Spinal cord (tissue), 10 donors: ENCODE results near the gene FUNDC2. TPM values are rescaled to one million over a fixed set of nuclear protein-coding genes. Genes with fewer than 3 reads are reported as not detected.

ENCODE experiments used
- DNase-seq, 6 donors: peaks; one replicate each; pipeline versions ENCODE4 v3.0.0 to v3.0.0-alpha.2; 2013 to 2015; ENCODE audit warnings: low spot score in 6 of 6, low read depth in 4 of 6
- H3K27ac ChIP-seq: one replicate; pipeline ENCODE4 v1.5.1; 2013; ENCODE audit warnings: low read depth, low read length, control low read depth
- H3K27me3 ChIP-seq: one replicate; pipeline ENCODE4 v1.6.1; 2013; ENCODE audit warnings: low read length; ENCODE audit not compliant: control insufficient read depth, insufficient read depth
- H3K36me3 ChIP-seq: one replicate; pipeline ENCODE4 v1.6.1; 2013; ENCODE audit warnings: low read length; ENCODE audit not compliant: control insufficient read depth, insufficient read depth
- H3K4me1 ChIP-seq: one replicate; pipeline ENCODE4 v1.6.1; 2013; ENCODE audit warnings: low read length; ENCODE audit not compliant: control insufficient read depth, insufficient read depth
- H3K4me3 ChIP-seq: one replicate; pipeline ENCODE4 v1.5.1; 2013; ENCODE audit warnings: low read depth, low read length, control low read depth
- H3K9me3 ChIP-seq: one replicate; pipeline ENCODE4 v1.6.1; 2013; ENCODE audit warnings: low read length; ENCODE audit not compliant: control insufficient read depth, insufficient read depth
- WGBS: methylation state at CpG from one replicate; pipeline ENCODE4 v1.1.5; 2013; ENCODE audit warnings: missing lambda C conversion rate; ENCODE audit not compliant: insufficient coverage; 5-methylcytosine and 5-hydroxymethylcytosine counted together
- polyA plus RNA-seq, 2 donors: library from polyadenylated mRNA; unstranded; fragments of 120-200 nt; gene quantifications; one replicate each; pipeline ENCODE4 v1.2.1, GENCODE V29; 2013; ENCODE audit not compliant: insufficient read length in 2 of 2
- total RNA-seq, 2 donors: library from RNA; depleted of rRNA in 1 of 2; stranded (reverse); fragments of 120-200 nt in 1 of 2; fragments of >200 nt in 1 of 2; gene quantifications; one replicate each; pipeline versions ENCODE4 v1.2.3 to v1.2.4, GENCODE V29; 2013 to 2014
- donor health status: healthy.

FUNDC2 gene
- total and polyA plus RNA-seq, 4 donors, result 44.7 to 130 (median 113) TPM

DNA sequence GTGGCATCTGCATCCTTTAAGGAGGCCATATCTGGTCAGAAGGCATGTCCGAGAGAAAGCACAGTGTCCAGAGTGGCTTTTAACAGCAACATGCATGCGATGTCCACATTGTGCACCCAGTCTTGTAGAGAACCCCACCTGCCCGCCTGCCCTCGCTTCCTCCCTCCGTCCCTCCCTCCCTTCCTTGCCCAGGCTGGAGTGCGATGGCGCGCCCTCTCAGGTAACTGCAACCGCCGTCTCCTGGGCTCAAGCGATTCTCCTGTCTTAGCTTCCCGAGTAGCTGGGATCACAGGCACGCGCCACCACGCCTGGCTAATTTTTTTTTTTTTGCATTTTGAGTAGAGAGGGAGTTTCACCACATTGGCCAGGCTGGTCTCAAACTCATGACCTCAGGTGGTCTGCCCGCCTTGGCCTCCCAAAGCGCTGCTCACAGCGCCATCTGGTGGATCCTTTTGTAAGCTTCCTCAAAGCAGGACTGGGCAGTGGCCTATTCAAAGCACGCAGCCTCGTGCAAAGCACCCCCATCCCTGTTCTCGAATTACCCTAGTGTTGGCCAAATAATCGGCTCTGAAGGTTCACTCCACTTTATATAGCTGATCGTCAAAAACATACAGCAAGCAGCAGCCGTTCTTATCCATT, 59.7 kb downstream of the FUNDC2 start:
- H3K4me1 ChIP-seq, result no peaks in the 10 kb centered on the region
- H3K36me3 ChIP-seq, result peaks cover 12% of the 10 kb centered on the region
- DNase-seq, result peak in 1 of 6 donors; percentile 2
- 72% methylated on average over 22 of the region's 24 CpGs for WGBS
- no peak overlapping the region for H3K27ac ChIP-seq
- no peaks in the 10 kb centered on the region for H3K9me3 ChIP-seq
- H3K4me3 ChIP-seq, result no peak overlapping the region
- no peaks in the 10 kb centered on the region for H3K27me3 ChIP-seq

DNA sequence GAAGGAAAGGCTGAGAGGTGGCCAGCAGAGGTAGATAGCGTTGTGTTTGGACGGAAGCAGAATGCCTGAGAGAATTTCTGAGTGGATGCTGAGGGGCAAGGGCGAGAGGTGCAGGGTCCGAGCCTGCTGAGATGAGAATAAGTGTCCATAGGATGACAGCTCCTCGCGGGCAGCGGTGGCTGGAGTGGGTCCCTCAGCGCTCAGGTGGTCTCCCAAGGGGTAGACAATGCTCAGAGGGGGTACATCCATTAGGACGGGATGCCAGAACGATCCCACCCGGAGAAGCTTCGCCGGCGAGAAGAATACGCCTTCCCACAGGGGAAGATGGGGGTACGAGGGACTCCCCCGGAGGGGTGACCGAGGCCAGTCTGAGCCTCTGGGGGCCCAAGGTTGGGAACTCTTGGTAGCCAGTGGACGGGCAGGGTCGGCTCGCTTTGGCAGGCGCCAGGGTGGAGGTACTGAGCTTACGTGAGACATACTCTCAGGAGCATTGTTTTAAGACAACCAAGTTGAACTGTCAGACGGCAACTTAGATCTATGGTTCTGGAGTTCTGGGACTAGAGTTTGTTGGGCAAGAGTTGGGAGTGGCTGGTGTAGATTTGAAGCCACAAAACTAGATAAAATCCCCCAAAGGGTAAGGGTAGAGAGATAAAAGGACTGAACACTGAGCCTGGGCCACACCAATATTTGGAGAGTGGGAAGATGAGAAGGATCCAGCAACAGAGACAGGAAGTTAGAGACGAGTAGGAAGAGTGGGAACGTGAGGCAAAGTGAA, 60.5 kb downstream of the FUNDC2 start:
- H3K27ac ChIP-seq, result no peak overlapping the region
- peaks cover 12% of the 10 kb centered on the region for H3K36me3 ChIP-seq
- no peak for DNase-seq
- no peaks in the 10 kb centered on the region for H3K4me1 ChIP-seq
- 88% methylated on average over 26 of the region's 26 CpGs for WGBS
- H3K27me3 ChIP-seq, result no peaks in the 10 kb centered on the region
- H3K4me3 ChIP-seq, result no peak overlapping the region
- no peaks in the 10 kb centered on the region for H3K9me3 ChIP-seq

GRCh38 chrX:155094468-155095061, 67.9 kb downstream of the FUNDC2 start:
- no peak overlapping the region for H3K4me3 ChIP-seq
- DNase-seq, result peak in 2 of 6 donors; percentile 35 to 69
- H3K36me3 ChIP-seq, result no peaks in the 10 kb centered on the region

DNA sequence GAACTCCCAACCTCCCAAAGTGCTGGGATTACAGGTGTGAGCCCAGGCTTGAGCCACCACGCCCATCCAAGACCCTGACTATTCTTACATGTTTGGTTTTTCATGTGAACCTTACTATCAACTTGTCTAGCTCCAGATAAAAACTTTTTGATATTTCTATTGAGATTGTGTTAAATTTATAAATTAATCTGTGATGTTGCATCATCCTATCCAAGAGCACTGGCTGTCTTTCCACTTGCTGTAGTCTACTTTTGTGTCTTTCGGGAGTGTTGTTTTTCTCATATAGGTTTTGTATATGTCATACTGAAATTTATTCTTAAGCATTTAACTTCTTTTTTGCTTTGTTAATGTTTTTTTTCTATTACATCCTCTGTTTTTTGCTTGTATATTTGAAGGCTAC, 79.3 kb downstream of the FUNDC2 start:
- no peak overlapping the region for H3K27ac ChIP-seq
- no peak for DNase-seq
- no peaks in the 10 kb centered on the region for H3K4me1 ChIP-seq
- H3K27me3 ChIP-seq, result no peaks in the 10 kb centered on the region
- no peaks in the 10 kb centered on the region for H3K36me3 ChIP-seq
- no CpG with 5 or more reads among the region's 2 CpGs for WGBS
- H3K4me3 ChIP-seq, result no peak overlapping the region
- H3K9me3 ChIP-seq, result no peaks in the 10 kb centered on the region

More at GRCh38 chrX:155094468-155095061, 67.9 kb downstream of the FUNDC2 start:
- no peak overlapping the region for H3K27ac ChIP-seq
- no peaks in the 10 kb centered on the region for H3K27me3 ChIP-seq
- no peaks in the 10 kb centered on the region for H3K4me1 ChIP-seq
- WGBS, result no CpG with 5 or more reads among the region's 4 CpGs
- H3K9me3 ChIP-seq, result no peaks in the 10 kb centered on the region

DNA sequence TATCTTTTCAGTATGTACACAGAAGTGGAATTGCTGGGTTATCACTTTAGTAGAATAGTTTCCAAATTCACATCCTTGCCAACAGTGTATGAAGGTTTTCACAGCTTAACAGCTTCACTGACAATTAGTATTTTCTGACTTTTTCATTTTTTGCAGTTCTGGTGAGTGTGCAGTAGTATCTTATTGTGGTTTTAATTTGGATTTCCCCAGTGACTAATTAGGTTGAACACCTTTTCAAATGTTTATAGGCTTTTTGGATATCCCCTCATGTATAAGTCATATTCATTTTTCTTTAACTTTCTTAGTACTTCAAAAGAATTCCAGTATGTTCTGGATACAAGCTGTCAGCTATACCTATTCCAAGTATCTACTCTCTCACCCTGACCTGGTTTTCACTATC, 81.8 kb downstream of the FUNDC2 start:
- no peaks in the 10 kb centered on the region for H3K27me3 ChIP-seq
- H3K9me3 ChIP-seq, result no peaks in the 10 kb centered on the region
- DNase-seq, result no peak
- no peaks in the 10 kb centered on the region for H3K36me3 ChIP-seq
- no peak overlapping the region for H3K27ac ChIP-seq
- no peak overlapping the region for H3K4me3 ChIP-seq
- no peaks in the 10 kb centered on the region for H3K4me1 ChIP-seq

Other genes with a start within 250 kb of the FUNDC2 start
- 10 to 100 TPM; 36.6 to 43.2 TPM for gene MPP1, start 221.4 kb upstream of the FUNDC2 start, total RNA-seq
- 10 to 100 TPM; 43.5 to 47.2 TPM for gene MPP1, start 221.4 kb upstream of the FUNDC2 start, polyA plus RNA-seq
- gene SMIM9, start 192.2 kb upstream of the FUNDC2 start, total RNA-seq, result not detected
- not detected for gene SMIM9, start 192.2 kb upstream of the FUNDC2 start, polyA plus RNA-seq
- 1 to 10 TPM in 1 of 2 donors, under 1 TPM in 1; 0.69 to 3.7 TPM for gene F8A1, start 140.5 kb upstream of the FUNDC2 start, total RNA-seq
- gene F8A1, start 140.5 kb upstream of the FUNDC2 start, polyA plus RNA-seq, result 10 to 100 TPM; 33.1 to 33.8 TPM
- gene F8, start 4.1 kb upstream of the FUNDC2 start, total RNA-seq, result 1 to 10 TPM; 8.0 TPM
- 1 to 10 TPM; 4.8 to 6.0 TPM for gene F8, start 4.1 kb upstream of the FUNDC2 start, polyA plus RNA-seq
- gene CMC4, start 44.3 kb downstream of the FUNDC2 start, total RNA-seq, result 10 to 100 TPM in 1 of 2 donors, 1 to 10 TPM in 1; 5.5 to 18.6 TPM
- gene CMC4, start 44.3 kb downstream of the FUNDC2 start, polyA plus RNA-seq, result 10 to 100 TPM; 10.9 to 13.8 TPM
- 10 to 100 TPM; 13.3 to 24.9 TPM for gene MTCP1, start 44.3 kb downstream of the FUNDC2 start, total RNA-seq
- gene MTCP1, start 44.3 kb downstream of the FUNDC2 start, polyA plus RNA-seq, result 10 to 100 TPM; 17.1 to 19.6 TPM
- gene BRCC3, start 44.7 kb downstream of the FUNDC2 start, total RNA-seq, result 10 to 100 TPM; 12.4 to 18.5 TPM
- 10 to 100 TPM; 24.4 to 26.9 TPM for gene BRCC3, start 44.7 kb downstream of the FUNDC2 start, polyA plus RNA-seq
- 100 to 1,000 TPM in 1 of 2 donors, 10 to 100 TPM in 1; 81.5 to 142 TPM for gene VBP1, start 189.6 kb downstream of the FUNDC2 start, total RNA-seq
- 100 to 1,000 TPM; 123 to 158 TPM for gene VBP1, start 189.6 kb downstream of the FUNDC2 start, polyA plus RNA-seq
- 10 to 100 TPM in 1 of 2 donors, 1 to 10 TPM in 1; 5.7 to 21.7 TPM for gene RAB39B, start 237.6 kb downstream of the FUNDC2 start, total RNA-seq
- gene RAB39B, start 237.6 kb downstream of the FUNDC2 start, polyA plus RNA-seq, result 10 to 100 TPM; 17.1 to 22.6 TPM